HG03064 (cell line): Measurements from ENCODE around the gene PTPN6.
"Not testable (repeated sequence)": the region's sequence is repeated elsewhere in the genome, so short reads cannot be mapped to it uniquely, and the experiment has no call there.

Experiments used
- ATAC-seq: cut with Tn5 transposase; IDR thresholded peaks from one replicate; pipeline ENCODE4 v1.9.1; 2021; ENCODE audit warnings: low read depth; ENCODE audit not compliant: unreplicated experiment

Gene PTPN6

GRCh38 chr12:6950811-6951540 is at the start of gene PTPN6:
PTPN6 (plus strand) TSS chr12:6951356; CDS start chr12:6951513, 157 bp downstream.
- no peak for ATAC-seq

DNA sequence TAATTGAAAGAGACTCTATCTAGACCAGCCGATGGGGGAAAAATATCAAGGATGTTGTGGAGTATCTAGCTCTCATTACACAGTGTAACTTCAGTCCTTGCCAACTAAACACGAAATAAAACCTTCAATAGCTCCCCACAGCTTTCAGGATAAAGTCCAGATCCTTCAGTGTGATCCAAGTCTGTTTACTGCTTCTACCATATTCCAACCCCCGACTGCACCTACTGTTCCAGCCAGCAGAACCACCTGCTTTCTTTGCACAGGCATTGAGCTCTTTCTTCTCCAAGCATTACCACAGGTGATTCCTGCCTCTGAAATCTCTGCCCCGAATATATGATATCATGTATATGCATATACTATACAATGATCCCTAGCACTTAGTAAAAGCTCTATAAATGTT is 48.7 kb upstream of the PTPN6 start:
- ATAC-seq = no peak

DNA sequence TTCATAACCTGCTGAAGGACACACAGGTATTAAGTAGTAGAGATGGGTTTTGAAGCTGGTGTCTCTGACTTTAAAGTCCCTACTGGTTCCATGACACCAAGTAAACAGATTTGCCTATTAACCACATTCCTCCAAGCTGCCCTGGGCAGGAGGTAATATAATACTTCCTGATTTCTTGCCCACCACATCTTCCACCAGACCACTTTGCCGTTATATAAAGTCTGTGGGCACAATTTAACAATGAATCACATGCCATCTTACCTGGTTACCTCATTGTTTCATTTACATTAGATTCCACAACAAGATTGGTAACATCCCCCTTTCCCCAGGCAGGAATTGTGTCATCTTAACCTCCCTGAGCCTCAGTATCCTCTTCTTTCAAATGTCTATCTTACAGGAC is 47.4 kb upstream of the PTPN6 start:
- no peak for ATAC-seq

DNA sequence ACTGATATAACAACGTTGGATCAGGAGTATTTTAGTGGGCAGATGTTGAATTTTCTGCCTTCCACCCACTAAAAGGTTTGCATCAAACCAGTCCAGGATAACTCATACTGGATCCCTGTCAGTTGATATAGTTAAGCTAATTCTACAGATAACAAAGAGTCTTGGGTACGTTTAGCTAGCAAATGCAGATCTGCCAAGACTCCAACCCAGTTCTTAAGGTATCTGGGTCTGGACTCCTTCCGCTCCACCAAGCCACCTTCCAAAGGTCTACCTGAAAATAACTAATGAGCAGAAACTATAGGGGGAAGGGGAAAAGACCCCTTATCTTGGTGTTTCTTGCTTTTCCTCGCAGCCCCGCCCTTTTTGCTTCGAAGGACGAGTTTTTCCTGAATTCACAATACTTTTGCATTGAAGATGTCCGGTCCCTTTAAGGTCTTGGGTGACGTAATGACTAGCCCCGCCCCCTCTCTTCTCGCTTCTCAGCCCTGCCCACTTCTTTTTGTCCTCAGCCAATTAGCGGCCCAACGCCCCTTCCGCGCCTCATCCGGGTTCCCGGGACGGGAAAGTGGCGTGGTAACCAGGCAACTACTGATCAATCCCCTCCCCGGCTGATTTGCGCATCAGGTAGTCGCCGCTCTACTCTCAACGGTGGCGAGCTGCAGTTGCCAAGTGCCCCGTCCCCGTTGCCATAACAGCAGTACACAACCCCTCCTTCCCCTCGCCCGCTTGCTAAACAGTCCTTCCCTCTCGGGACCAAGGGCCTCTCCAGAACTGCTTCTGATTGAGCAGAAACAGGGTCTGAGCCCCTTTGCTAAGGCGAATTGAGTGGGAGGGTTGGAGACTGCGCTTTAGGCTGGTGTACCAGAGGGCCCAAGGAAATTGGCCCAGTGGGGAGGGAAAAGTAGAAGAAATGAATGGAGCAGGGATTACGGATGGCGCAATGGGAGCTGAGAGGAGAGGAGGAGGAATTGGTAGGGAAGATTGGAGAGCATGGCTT is 46.6 kb upstream of the PTPN6 start, which contains the start of gene LRRC23:
Gene LRRC23 (plus strand): TSS at position 543 of the 997 bp plus-strand sequence. CDS start 812 bp downstream, outside the sequence.
- peak; percentile 80 for ATAC-seq

GRCh38 chr12:6905414-6906040 is 45.6 kb upstream of the PTPN6 start:
- no peak for ATAC-seq

GRCh38 chr12:6908141-6908540 is 43.0 kb upstream of the PTPN6 start:
- not testable (repeated sequence) for ATAC-seq

- no peak for ATAC-seq
Measured at GRCh38 chr12:6909421-6910145, 41.6 kb upstream of the PTPN6 start.

DNA sequence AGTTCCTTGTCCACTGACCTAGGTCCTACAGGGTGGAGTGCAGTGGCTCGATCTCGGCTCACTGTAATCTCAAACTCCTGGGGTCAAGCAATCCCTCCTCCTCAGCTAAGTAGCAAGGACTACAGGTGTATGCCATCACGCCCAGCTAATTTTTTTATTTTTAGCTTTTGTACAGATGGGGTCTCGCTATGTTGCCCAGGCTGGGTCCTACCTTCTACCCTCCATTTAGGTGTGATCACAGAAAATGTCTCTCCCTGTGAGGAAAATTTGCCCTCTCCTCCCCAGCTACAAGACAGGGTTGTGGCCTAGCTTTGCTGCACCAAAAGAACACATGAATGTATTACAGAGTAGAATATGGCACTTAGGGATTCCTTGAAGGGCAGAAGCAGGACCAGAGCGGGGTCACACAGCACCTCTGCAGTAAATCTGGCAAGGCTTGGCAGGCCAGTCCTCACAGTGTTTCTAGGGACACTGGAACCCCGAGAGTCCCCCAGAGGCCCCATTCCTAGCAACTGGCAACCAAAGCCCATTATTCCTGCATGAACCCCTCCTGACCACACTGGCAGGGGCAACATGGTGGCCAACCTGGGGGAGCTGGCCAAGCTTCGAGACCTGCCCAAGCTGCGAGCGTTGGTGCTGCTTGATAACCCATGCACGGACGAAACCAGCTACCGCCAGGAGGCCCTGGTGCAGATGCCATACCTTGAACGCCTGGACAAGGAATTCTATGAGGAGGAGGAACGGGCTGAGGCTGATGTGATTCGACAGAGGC is 38.8 kb upstream of the PTPN6 start:
- no peak for ATAC-seq

DNA sequence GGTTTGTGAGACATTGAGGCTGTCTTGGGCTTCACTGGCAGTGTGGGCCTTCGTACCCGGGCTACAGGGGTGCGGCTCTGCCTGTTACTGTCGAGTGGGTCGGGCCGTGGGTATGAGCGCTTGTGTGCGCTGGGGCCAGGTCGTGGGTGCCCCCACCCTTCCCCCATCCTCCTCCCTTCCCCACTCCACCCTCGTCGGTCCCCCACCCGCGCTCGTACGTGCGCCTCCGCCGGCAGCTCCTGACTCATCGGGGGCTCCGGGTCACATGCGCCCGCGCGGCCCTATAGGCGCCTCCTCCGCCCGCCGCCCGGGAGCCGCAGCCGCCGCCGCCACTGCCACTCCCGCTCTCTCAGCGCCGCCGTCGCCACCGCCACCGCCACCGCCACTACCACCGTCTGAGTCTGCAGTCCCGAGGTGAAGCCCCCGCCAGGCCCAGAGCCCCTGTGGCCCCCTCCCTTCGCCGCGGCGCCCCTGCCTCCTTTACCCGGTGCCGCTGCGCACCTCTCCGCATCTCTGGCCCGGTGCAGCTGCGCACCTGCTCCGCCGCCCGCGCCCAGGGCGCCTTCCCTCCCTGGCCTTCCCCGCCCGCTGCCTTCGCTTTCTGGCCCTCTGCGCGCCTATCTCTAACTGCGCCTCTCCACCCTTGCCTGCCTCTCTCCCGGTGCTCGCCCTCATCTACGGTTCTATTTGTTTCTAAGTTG is 36.8 kb upstream of the PTPN6 start, which contains the start of gene ENO2:
Gene ENO2 (plus strand): TSS at position 335 of the 701 bp plus-strand sequence. CDS start 1,253 bp downstream, outside the sequence.
- peak; percentile 72 for ATAC-seq

GRCh38 chr12:6914947-6915788 is 36.0 kb upstream of the PTPN6 start:
- ATAC-seq = no peak

GRCh38 chr12:6915789-6916285 is 35.3 kb upstream of the PTPN6 start:
- no peak for ATAC-seq

DNA sequence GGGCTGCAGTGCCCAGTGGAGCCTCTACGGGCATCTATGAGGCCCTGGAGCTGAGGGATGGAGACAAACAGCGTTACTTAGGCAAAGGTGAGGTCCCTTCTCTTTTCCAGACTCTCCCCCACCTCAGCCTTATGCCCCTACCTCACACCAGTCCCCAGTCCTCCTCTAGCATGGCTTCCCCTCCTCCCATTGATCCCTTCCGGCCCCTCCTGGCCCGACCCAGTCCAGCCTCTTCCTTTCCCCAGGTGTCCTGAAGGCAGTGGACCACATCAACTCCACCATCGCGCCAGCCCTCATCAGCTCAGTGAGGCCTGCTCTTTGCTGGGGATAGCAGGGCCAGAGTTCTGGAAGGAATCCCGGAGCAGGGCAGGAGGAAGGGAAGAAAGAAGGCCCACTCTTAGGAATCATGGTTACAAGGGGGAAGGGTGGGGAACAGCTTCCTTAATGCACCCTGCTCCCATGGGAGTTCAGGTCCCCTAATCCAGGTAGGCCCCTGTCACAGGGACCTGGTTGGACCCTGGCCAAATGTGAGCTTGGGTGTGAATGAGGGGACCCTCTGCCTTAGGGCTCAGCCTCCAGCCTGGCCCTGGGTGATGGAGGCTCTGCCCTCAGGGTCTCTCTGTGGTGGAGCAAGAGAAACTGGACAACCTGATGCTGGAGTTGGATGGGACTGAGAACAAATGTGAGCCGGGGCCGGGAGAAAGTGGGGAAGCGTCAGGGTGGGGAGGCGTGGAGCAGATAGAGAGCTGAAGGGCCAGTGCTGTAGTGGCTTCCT is 34.5 kb upstream of the PTPN6 start:
- ATAC-seq = no peak

- no peak for ATAC-seq
Measured at GRCh38 chr12:6917491-6918231, 33.5 kb upstream of the PTPN6 start.

DNA sequence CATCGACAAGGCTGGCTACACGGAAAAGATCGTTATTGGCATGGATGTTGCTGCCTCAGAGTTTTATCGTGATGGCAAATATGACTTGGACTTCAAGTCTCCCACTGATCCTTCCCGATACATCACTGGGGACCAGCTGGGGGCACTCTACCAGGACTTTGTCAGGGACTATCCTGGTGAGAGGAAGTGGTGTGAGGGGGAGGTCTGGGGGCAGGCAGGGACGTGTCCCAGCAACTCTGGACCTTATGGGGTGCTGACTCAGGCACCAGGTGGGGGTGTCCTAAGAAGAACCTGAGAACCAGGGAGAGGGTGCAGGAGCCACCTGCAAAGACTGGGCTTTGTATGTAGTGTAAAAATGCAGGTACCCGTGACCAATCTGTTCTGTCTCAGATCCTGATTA is 31.6 kb upstream of the PTPN6 start:
- ATAC-seq = no peak

GRCh38 chr12:6921539-6921938 is 29.6 kb upstream of the PTPN6 start:
- no peak for ATAC-seq
